Midbrain (tissue), 1 donor: ENCODE measurements around the gene EPC2.
"Not testable (repeated sequence)": the region's sequence is repeated elsewhere in the genome, so short reads cannot be mapped to it uniquely, and the experiment has no call there.

ENCODE experiments used
- DNase-seq: peaks from one replicate; lab custom pipeline; 2025; lab: John Stamatoyannopoulos, UW

The EPC2 gene

DNA sequence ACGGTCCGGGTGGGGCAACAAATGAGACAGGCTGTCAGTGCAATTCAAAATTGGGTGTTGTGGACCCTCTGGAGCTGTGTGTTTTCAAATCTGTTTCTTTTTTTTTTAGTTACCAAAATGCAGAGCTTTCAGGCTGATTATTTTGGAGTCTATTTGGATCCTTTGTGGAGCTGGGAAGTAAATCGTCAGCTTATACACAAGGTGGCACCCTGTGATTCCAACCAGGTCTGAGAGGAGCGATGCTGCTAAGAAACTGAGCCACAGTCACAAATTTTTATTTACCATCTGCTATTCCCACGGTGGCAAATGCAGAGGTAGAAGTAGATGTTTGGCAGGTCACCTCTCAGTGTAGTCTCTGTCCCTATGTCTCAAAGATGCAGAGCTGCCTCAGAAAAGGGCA lies 3.8 kb upstream of the EPC2 start:
- DNase-seq: no peak

DNA sequence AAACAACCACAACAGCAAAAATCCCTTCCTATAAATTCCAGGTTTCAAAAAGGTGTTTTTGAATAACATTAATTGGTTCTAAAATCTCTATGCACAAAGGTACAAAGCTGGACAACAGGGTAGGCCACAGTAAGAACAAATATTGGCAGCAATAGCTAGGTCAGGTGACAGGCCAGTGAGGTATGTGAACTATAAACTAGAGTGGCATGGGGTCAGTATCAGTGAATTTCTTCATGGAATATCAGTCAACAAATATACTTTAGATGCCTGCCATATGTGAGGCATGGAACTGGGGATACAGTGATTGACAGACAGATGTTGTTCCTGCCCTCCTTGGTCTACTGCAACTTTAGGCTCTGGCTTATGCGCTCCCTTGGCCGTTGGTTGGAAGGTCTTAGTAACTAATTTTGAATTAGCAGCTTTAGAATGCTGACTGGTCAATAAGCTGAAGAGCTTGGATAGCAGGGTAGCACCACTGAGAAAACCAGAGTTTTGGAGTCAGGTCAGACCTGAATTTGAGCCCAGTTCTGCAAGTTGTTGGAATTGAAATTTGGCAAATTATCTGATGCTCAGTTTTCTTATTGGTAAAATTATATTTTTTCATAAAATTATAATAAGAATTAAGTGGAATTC lies 2.3 kb upstream of the EPC2 start:
- no peak for DNase-seq

DNA sequence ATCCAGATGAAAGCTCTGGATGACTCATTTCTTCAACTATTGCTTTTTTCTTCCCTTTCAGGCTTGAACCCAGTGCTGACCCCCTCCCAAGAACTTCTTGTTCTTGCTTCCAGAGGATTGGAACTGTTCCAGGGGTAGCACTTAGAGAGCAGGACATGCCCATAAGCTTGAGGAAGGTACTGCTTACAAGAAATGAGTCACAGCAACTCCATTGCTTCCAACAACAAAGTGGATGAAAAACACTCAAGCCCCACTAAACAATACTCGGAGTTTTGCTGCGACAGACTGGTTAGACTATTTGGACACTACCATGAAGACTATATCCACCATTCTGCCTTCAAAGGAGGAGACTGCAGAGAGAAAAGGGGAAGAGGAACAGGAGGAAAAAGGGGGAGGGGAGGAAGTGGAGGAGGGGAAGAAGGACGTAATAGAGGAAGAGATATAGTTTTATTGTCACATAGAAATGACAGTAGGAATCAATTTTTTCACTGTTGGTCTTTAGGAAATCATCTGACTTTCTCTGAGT lies 1.6 kb upstream of the EPC2 start:
- DNase-seq: no peak

DNA sequence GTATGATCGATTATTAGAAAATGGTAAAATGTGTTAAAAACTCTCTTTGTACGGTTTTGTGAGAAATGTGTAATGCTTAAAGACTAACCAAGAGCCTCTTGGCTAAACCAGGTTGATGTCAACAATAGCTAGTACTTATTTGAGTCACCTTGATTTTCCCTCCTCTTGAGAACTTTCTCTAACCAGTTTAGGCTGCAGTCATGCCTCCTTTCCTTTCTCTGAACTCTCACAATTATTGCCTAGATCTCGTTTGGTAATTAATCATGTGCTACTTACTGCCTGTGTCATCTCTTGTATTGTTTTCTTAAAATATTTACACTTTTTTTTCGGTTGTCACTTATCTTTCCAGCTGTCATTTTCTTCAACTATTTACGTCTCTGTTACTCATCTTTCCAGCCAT lies 1.1 kb upstream of the EPC2 start:
- DNase-seq: no peak

DNA sequence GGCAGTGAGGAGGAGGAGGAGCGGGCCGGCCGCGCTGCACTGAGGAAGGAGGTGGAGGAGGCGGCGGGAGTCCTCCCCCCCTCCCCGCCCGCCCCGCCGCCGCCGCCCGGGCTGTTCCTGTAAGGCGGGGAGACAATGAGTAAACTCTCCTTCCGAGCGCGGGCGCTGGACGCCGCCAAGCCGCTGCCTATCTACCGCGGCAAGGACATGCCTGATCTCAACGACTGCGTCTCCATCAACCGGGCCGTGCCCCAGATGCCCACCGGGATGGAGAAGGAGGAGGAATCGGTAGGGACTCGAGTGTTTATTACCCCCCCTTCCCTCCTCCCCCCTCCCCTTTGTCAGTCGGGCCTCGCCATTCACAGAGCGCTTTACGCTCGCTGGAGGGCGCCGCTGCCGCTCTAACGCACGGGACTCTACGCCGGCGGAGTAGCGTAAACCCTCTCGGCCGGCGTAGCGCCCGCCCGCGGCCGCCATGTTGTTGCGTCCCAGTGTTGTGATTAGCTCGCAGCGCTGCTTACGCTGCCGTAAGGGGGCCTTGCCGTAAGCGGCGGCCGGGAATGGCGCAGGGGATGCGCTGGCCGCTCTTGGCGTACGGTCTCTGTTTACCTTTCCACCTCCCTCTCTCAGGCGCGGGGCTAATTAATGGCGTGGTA lies 460 bp downstream of the EPC2 start:
- peak; percentile 98 for DNase-seq

DNA sequence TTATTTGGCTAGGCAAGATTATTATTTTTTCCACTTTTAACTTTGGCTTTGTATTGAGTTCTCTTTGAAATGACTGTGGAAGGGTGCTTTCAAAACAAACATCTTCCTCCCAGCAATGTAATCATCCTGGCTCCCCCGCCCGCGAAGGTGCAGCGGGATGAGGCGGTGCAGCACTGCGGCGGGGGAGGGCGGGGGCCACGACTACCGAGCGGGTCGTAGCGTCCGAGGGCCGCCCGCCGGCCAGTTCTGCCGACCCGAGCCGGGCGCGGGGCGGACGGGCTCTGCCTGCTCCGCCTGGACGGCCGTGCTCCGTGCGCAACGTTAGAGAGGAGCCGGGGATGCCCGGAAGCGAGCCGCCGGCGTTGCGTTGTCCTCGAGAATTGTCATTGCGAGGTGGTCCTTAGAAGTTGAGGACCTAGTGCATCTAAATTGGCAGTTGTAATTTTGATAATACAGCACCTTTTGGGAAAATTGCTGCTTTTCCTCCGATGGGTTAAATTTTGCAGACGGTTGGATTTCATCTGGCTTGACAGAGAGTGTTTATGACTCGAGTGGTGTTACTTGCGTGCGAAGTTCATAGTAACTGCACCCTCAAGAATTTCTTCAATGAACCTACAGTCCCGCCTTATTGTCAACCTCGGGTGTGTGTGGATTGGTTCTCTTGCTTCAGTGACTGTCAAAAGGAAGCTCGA lies 1.1 kb downstream of the EPC2 start:
- peak; percentile 71 for DNase-seq

DNA sequence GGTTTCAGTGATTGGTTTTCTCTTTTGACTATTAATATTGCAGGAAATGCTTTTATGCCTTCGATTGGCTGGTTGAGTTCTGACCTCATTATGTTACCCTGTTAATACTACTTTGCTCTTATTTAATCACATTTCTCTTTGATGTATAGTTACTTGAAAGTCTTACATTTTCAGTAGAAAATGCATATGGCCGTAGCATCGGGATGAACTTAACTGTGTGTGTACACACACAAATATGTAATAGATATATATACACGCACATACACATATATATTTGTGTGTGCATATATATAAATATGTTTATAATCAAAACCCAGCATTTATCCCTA lies 1.6 kb downstream of the EPC2 start:
- no peak for DNase-seq

DNA sequence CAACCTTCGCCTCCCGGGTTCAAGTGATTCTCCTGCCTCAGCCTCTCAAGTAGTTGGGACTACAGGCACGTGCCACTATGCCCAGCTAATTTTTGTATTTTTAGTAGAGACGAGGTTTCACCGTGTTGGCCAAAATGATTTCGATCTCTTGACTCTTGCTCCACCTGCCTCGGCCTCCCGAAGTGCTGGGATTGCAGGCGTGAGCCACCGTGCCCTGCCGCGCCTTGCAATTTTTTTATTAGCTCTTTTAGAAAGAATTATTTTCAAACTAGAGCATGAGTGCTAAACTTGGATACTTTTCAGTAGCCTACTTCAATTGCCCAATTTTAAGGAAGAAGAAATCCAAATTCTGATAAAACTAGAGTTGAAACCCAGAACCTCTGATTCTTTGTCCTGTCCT lies 3.2 kb downstream of the EPC2 start:
- peak; percentile 4 for DNase-seq

DNA sequence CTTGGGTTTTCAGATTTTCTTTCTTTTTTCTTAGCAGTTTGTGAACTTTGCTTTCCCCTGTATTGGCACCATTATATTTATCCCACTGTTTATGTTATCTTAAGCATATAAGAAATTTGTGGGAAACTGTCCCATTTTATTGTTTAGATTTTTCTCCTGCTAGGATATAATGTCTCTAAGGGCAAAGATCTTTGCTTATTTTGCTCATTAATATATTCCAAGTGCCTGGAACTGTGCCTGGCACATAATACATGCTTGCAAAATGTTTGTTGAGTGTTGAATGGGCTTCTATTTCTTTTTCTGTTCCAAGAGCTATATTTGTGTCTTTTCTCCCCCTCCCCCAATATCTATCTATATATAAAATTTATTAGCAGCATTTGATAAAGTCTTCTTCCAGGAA lies 5.4 kb downstream of the EPC2 start:
- no peak for DNase-seq

DNA sequence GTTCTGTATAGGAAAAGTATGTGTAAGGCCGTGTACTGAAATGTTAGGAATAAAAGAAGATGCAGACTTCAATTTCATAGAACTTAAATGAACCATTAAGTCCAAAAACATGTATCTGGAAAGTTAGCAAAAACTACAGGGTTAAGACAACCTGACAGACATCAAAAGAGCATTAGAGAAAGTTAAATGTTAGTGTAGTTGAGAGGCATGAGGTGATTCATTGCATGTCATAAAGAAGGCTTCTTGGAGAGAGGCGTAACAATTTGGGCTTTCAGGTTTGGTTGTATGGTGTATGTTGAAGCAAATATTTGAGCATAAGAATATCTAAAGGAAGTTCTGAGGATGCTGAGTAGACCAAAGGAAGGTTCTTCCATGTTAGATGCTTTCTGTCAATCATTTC lies 6.3 kb downstream of the EPC2 start:
- DNase-seq: no peak

DNA sequence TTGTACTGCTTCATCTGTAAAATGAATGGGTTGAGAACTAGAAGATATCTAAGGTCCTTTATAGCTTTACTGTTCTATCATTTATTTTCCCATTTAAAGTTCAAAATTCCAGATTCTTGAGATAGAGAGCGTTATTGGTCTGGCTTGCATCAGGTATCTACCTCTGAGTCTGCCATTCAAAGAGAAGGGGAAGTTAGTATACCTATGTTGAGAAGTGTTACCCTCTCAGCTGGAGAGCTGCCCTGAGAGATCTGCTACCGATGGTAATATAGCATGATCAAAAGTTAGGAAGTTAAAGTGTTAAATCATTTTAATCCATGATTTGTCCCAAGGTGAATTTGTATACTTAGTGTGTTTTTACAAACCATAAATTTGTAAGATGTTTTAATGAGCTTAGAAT lies 7.4 kb downstream of the EPC2 start:
- DNase-seq: no peak

DNA sequence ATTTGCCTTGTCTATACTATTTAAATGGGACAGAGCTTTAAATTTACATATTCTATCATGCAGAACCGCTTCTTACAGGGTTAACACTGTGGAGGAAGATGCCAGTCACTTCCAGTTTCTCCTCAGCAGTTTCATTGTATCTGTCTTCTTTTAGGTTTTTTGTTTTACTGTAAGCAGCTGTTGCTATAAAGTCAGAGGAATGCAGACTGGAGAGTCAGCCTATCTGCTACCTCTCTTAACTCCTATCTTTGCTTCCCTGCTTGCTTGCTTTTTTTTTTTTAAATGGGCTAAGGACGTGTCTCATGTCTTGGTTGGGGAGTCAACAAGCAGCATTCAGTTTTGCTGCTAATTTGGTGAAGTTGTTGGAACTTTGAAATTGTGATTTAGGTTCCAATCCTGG lies 8.9 kb downstream of the EPC2 start:
- no peak for DNase-seq

DNA sequence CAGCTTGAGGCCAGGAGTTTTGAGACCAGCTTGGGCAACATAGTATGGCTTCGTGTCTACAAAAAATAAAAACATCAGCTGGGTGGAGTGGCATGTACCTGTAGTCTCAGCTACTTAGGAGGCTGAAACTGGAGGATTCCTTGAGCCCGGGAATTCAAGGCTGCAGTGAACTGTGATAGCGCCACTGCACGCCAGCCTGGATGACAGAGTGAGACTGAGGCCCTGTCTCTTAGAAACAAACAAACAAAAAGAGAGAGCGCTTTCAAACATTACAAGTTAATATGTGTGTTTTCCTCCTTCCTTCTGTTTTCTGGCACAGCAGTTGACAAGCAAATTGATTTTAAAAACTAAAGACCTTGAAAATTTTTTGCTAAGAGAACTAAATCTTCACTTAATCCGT lies 9.9 kb downstream of the EPC2 start:
- DNase-seq: no peak

DNA sequence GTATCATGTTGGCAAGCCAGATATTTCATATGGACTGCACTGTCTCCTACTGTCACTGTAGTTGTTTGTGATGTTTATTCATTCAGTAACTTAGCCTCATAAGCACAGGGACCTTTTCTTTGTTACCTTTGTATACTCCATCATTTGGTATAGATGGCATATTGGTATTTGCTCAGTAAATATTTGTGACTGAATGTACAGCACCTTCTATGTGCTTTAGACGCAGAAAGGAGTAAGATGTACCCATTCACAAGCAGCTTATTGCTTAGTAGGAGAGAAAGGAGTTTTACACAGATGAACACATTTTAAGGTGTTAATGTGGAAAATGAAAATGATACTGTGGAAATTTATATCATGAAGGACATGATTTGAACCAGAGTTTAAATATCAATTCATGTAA lies 12.0 kb downstream of the EPC2 start:
- no peak for DNase-seq

DNA sequence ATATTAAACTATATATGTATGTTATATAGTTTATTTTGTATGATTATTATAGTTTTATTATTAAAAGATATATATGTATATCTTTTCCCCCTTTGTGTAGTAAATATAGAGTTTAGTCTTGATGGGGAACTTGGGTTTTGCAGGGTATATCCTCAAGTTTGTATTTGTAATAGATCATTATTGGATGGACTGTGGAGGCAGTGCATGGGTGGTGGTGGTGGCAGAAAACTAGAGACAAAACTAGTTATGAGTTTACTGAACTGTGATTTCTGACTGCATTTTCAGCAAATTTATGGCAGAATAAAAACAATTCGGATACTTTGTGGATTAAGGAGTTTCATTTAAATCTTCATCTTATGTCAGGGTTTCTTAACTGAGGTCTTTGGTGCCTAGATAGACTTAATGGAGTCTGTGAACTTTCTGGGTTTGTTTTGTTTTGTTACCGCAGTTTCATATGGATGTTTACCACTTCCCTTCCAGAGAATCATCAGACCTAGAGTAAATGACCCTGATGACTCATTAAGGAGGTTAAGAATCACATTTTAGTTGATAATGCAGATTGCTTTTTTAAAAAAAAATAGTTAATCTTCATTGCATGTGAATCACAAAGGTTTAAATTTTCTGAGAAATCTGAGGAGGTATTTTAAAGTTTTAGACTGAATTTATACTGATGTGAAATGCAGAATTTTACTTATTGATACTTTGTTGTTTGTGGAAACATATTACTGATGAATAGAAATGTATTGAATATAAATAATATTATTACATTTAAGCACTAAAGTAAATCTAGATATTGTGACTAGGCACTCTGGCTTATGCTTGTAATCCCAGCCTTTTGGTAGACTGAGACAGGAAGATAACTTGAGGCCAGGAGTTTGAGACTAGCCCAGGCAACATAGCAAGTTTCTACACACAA lies 14.5 kb downstream of the EPC2 start:
- DNase-seq: no peak

DNA sequence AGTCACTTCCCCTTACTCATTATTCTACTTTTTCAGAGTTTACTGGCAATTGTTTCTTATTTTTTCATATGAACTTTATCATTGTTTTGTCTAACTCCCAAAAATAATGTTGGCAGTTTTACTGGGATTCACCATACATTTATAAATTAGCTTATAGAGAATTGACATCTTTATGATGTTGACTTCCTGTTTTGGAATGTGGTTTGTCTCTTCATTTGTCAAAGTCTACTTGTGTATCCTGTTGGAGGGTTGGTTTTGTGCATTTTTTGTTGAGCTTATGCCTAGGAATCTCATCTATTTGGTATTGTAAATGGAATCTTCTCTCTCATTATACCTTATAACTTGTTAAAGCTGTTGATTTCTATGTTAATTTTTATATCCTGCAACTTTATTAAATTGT lies 16.4 kb downstream of the EPC2 start:
- DNase-seq: no peak

DNA sequence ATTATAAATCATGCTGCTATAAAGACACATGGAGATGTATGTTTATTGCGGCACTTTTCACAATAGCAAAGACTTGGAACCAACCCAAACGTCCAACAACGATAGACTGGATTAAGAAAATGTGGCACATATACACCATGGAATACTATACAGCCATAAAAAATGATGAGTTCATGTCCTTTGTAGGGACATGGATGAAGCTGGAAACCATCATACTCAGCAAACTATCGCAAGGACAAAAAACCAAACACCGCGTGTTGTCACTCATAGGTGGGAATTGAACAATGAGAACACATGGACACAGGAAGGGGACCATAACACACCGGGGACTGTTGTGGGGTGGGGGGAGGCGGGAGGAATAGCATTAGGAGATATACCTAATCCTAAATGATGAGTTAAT lies 17.8 kb downstream of the EPC2 start:
- DNase-seq: not testable (repeated sequence)

DNA sequence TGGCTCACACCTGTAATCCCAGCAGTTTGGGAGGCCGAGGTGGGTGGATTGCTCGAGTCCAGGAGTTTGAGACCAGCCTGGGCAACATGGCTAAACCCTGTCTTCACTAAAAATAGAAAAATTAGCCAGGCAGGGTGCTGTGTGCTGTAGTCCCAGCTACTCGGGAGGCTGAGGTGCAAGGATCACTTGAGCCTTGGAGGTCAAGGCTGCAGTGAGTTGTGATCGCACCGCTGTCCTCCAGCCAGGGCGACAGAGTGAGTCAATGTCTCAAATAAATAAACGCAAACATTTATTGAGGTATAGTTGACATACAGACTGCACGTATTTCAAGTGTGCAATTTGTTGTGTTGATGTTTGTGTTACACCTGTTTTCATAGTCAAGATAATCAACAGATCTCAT lies 19.7 kb downstream of the EPC2 start:
- no peak for DNase-seq

DNA sequence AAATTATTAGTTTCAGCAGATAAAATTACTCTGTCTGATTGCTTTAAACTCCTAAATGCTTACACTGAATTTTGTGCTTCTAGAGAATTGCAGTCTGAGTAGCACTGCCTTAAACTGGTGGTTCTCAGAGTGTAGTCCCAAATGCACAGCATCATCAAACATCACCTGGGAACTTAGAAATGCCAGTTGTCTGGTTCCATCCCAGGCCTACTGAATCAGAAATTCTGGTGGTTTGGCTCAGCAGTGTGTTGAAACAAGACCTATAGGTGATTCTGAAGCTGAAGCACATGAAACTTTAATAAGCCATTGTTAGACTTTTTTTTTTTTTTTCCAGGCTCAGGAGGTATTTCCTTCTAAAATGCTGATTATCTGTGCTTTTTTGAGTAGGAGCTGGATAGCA lies 22.0 kb downstream of the EPC2 start:
- DNase-seq: no peak

DNA sequence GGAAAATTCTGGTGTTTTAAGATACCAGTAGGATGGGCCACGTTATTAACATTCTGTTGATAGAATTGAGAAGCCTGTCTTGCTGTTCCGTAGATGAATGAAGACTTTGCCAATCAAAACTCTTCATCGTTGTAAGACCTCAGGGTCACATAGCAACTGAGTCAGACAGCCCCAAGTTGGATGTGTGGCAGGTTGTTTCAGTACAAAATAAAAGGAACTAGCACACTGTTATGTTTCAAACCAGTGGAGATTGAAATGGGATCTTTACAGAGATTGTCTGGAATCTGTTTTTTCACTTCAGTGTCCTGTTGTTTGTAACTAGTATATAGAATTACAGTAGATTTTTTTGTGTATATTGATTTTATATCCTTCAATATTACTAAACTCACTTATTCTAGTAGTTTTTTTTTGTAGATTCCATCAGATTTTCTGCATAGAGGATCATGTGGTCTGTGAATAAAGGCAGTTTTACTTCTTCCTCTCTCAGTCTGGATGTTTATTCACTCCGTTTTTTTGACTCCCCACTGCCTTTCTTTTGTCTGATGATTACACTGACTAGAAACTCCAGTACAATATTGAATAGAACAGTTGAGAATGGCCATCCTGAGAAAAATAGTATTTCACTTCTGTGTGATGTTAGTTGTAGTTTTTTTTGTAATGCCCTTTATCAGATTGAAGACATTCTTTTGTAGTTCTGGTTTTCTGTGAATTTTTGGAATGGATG lies 22.7 kb downstream of the EPC2 start:
- DNase-seq: no peak

DNA sequence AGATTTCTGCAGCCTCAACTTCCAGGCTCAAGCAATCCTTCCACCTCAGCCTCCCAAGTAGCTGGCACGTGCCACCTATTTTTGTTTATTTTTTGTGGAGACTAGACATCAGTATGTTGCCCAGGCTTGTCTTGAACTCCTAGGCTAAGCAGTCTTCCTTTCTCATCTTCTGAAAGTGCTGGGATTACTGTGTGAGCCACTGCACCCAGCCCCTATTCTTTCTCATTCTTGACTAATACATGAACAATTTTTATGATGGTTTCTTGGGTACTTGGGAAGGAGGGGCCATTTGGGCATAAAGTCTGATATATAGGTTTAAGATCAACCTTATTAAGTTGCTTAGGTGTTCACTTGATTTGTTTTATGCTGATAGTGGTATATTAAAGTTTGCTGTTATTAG lies 26.2 kb downstream of the EPC2 start:
- no peak for DNase-seq
